GM12892 (cell line): ENCODE measurements around the gene FBXL17.

ENCODE experiments used
- POLR2A ChIP-seq: IDR thresholded peaks from 2 replicates; pipeline ENCODE4 v1.6.1; 2011; ENCODE audit warnings: low read depth, low read length, control low read depth
- POLR2AphosphoS5 ChIP-seq: IDR thresholded peaks from 2 replicates; pipeline ENCODE4 v1.6.1; 2011; ENCODE audit warnings: low read depth, low read length, control low read depth
- TAF1 ChIP-seq: IDR thresholded peaks from 2 replicates; pipeline ENCODE4 v1.6.1; 2011; ENCODE audit warnings: low read depth, mild to moderate bottlenecking, control low read depth, low read length, borderline replicate concordance

DNA sequence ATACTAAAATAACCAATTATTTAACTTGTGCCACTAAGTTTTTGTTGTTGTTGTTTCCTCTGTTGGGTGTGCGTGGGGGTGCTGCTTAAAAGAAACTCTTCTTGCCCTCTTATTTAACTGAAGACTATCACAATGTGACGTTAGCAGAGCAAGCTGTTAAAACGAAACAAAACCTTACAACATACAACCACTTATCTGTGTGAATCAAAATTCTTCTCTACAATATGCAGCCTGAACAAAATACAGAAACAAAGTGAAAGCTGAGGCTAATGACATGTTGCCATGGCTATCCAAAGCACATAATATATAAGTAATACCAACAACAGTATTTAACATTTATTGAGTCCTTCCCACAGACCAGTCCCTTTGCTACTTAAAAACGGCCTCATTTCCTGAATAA, 291.0 kb downstream of the FBXL17 start:
- TF ChIP-seq POLR2AphosphoS5 (no peak), POLR2A (no peak), TAF1 (no peak)
